GM21360 (cell line): ENCODE results near the gene TNFAIP3.
A peak's percentile ranks its signal among the peaks of the same experiment; 100 is the strongest.

Source experiments
- ATAC-seq: cut with Tn5 transposase; IDR thresholded peaks from one replicate; pipeline ENCODE4 v1.9.1; 2021; ENCODE audit warnings: mild to moderate bottlenecking, moderate library complexity; ENCODE audit not compliant: unreplicated experiment

Gene TNFAIP3

DNA sequence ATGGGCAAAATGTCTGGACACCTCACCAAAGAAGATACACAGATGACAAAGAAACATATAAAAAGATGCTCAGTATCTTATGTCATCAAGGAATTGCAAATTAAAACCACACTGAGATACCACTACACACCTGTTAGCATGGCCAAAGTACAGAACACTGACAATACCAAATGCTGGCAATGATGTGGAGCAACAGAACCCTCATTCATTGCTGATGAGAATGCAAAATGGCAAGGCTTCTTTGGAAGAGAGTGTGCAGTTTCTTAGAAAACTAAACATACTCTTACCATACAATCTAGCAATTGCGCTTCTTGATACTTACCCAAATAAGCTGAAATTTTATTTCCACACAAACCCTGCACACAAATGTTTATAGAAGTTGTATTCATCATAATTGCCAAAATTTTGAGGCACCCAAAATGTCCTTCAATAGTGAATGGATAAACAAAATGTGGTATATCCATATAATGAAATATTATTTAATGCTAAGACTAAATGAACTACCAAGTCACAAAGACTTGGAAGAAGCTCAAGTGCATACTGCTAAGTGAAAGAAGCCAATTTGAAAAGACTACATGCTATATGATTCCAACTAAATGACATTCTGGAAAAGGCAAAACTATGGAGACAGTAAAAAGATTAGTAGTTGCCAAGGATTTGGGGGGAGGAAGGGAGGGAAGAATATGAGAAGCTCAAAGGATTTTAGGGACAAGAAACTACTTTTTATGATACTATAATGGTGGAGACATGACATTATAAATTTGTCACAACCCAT, 50.7 kb downstream of the TNFAIP3 start:
- no peak for ATAC-seq

DNA sequence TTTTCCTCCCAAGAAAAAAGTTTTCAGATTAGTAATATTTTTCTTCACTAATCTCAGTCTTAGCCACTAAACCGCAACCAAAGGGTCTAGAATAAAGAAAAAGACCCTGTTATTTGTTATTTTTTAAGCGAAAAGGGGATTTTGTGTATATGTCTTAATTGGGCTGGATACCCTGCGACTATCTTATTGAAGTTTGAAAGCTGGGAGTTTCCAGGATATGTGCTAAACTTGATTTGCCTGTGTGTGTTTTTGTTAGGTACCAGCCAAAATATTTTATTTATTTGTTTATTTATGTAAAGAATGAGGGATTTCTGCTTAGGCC, 52.4 kb downstream of the TNFAIP3 start:
- ATAC-seq = no peak

DNA sequence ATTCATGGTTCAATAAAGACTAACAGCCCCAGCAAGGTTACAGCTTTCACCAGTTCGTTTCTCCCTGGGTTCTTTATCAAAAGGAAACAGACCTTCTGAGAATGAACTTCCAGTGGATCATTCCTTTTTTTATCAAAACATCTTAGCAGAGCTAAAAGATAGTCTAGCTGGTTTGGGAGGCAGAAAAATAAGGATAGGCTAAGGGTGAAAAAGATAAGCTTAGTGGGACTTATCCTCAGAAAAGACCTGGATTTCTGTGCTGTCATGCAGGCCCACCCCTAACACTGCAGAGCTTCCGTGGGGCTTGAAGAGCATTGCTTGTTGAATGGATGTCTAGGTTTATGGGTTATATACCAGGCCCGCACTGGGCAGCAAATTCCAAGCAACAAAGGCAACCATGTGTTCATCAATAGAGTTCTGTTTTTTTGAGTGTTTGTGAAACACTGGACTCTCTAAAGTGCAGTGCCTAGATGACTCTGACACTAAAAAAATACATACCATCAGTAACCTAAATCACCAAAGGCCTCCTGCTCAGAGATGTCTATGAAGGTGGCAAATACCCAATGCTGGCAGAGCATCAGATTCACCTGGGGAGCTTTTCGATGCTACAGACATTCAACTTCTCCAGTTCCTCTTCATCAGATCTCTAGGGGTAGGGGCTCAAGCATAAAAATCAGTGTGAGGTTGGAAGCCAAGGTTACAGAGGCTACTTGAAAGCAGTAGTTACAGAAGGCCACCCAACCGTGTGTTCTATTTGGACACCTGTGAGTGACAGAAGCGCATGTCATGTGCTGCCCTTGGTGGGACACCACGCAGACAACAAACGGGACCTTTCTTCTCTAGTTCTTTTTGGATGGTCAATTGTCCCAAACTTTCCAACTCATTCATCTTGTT, 53.0 kb downstream of the TNFAIP3 start:
- peak; percentile 47 for ATAC-seq

DNA sequence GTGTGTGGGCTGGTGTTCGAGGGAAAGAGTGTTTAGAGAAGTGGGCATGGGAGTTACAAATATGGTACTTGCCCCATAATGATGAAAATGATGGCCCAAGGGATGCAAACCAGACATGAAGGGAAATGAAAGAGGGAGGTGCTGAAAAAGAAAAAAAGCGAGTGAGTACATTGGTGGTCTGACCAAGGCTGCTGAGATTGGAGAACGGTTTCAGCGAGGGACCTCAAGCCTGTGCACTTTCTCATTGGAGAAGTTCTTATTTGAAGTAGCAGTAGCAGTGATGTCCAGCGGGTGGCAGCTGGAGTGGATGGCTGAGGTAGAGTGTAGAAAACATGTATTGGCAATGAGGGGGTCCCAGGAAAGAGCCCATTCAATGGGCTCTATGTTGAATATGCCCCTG, 54.8 kb downstream of the TNFAIP3 start:
- no peak for ATAC-seq

DNA sequence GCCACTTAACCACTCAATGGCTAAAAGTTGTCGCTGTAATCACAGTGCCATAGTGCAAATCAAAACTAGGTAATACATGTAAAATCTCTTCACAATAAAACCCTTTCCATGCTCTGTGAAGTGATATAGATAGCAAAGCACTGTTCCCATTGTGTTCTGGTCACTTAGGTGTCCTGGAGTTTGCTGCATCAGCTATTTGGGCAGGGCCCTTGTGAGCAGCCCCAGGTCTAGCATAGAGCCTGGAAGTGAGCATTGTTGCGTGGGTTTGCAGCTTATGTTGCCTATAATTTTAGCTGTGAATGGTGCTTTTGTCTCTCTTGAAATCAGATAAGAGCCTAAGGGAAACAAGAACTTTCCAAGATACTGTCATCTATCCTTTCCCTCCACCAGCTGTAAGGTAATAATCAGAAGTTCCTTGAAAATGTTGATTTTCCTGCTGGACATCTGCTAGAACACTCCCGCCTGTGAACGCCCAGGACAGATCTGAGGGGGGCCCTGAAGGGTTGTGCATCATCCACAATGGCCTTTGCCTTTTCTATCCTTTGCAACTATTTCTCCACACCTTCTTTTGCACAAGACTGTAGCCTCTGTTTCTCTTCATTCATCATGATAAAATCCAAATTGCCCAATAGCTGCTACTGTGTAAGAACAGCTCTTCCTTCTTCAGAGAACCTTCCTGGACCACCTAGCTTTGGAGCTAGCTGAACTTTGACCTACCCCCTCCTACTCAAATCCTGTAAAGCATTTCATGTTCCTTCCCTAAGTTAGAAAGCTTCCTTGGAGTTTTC, 57.0 kb downstream of the TNFAIP3 start:
- no peak for ATAC-seq

DNA sequence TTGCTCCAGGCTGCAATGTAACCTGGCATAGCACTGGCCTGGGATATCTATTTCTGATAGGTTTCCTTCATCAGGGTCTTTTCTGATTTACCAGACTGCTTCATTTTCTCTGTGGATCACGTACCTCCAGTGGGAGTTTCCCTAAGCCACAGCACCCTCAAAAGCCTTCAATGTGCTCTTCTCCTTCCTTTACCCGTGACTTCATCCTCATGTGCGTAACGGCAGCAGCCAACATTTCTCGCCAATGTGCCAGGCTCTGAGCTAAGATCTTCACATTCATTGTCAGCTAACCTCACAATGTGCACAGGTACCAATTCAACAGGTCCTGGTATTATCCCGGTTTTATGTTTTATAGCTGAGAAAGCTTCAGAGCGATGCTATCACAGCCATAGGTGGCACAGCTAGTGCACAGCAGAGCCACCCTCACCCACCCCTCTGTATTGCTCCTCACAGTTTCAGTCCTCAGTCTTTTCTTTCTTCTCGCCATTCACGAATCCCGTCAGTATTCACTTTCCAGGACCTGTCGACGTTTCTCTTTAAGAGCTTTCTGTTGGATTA, 58.2 kb downstream of the TNFAIP3 start:
- ATAC-seq = no peak

DNA sequence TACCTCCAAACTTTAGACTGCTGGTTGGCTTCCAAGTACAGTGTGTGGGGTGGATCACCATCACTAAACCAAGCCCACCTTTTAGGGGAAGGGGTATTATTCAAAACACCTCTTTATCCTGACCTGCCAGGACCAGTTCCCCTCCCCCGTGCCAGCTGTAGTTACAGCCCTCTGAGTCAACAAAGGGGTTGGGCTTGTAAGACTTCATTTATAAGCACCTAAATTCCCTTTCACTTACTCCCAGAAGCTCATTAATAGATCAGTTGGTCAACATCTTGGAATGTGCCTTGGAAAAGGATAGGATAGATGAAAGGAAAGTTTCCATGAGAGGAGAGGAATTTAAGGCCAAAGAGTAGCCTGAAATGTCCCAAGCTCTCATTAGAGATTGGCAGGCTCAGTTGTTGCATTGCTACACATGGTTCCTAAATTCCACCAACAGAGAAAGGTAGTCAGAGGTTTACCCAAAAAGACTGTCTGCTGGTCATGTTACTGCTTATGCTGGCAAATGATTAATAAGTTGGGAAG, 59.2 kb downstream of the TNFAIP3 start:
- ATAC-seq = no peak

DNA sequence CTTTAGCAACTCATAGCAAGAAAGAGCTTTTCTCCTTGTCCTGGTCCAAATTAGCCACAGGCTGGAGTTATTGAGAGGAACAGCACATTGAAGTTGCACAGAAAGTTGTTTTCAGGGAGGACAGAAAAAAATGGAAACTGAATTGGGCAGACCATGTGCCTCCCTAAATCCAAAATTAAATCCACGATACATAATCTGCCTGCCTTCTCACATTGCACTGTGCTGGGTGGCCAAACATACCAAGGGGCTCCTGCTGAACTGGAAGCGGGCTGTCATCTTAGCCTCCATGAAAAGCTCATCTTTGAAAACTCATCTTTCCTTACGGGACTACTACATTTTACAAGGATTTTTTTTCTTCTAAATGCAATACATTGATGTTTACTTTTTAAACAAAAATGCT, 59.9 kb downstream of the TNFAIP3 start:
- ATAC-seq = no peak

DNA sequence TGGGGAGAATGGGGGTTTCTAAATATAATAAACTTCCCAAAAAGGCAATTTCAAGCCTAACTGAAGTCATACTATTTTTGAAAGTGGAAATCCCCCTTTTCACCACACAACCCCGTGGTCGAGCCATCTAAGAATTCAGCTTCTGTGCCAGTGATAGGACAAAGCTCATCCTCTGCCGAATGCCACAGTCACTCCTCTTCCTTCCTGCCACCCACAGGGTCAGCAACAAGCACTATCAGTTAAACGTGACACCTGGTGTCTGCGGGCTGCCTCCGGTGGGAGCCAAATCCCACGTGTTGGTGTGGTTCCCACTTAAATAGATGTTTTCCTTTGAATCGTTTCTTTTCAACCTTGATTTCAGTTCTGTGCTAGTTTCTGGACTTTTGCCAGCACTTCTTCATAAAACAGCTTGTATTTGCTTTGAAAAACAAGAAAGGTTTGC, 60.7 kb downstream of the TNFAIP3 start:
- ATAC-seq = peak; percentile 84

DNA sequence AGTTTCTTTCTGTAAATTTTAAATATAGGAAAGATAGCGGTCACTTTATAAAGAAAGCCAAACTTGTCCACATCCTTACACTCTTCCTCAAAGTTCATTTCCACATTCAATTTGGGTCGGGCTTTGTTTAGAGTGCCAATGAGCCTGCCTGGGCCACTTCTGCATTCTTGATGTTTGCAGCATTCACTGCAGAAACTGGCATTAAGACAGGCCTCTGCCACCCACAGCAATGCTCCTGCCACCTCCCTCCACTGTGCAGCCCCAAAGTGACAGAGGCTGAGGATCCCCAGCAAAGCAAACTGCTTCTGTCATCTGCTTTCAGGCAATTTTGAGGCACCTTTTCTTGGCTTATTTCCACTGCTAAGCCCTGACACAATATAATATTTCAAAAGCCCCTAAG, 61.2 kb downstream of the TNFAIP3 start:
- ATAC-seq = no peak

DNA sequence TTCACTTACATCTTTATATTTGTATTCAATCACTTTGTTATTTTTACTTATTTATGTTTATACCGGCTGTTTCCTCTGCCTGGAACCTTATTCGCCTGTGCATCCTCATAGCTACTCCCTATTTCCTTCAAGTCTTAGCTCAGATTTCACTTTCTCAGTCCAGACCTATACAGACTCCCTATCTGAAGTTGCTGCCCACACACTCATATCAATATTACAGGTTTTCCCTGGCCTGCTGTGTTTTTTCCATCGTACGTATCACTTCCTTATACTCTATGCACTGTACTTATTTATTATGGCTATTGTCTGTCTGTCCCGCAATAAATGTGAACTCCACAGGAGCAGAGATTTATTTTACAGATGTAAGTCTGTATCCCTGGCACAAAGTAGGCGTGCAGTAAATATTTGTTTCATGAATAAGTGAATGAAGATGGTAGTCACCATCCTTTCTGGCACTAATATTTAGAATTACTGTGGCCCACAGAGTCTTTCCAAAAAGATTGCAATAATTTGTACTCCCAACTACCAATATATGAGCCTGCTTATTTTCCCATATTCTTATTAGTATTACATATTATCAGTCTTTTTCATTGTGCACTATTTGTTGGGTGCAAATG, 64.9 kb downstream of the TNFAIP3 start:
- no peak for ATAC-seq
